Prostate gland (tissue), 2 donors: ENCODE data around the gene TYMS. TPM values are rescaled to one million over a fixed set of nuclear protein-coding genes. Genes with fewer than 3 reads are reported as not detected.

Experiments
- DNase-seq: peaks from one replicate; pipeline ENCODE4 v3.0.0-alpha.2; 2019; ENCODE audit warnings: low spot score
- H3K27ac ChIP-seq, 2 donors: fragments of 200-600 bp; sonication (generic); 2 replicates each; pipeline ENCODE4 v1.5.1; 2017 to 2019
- H3K27me3 ChIP-seq: fragments of 200-600 bp; sonication (generic); replicated peaks from 2 replicates; pipeline ENCODE4 v1.5.1; 2019; ENCODE audit not compliant: insufficient read depth
- H3K36me3 ChIP-seq, 2 donors: fragments of 200-600 bp; sonication (generic); 1 replicate in 1 of 2; 2 replicates in 1 of 2; pipeline versions ENCODE4 v1.5.1 to v1.8.1; 2017 to 2019
- H3K4me1 ChIP-seq: fragments of 200-600 bp; sonication (generic); replicated peaks from 2 replicates; pipeline ENCODE4 v1.5.1; 2019
- H3K4me3 ChIP-seq, 2 donors: fragments of 200-600 bp; sonication (generic); 2 replicates each; pipeline ENCODE4 v1.5.1; 2017 to 2019
- H3K9me3 ChIP-seq: fragments of 200-600 bp; sonication (generic); 2 replicates; pipeline ENCODE4 v1.5.1; 2017
- CTCF ChIP-seq, 4 experiments: fragments of 200-600 bp in 2 of 4; fragments of 450-650 bp in 2 of 4; sonication (generic) in 2 of 4; IDR thresholded peaks; 1 replicate in 3 of 4; 2 replicates in 1 of 4; pipeline ENCODE4 v1.5.1; 2016 to 2019; ENCODE audit warnings: antibody characterized with exemption in 4 of 4, mild to moderate bottlenecking in 2 of 4, moderate library complexity in 2 of 4
- POLR2A ChIP-seq: fragments of 450-650 bp; IDR thresholded peaks from one replicate; pipeline ENCODE4 v1.6.1; 2016; ENCODE audit warnings: antibody characterized with exemption, mild to moderate bottlenecking
- POLR2AphosphoS5 ChIP-seq: sonication (generic); formaldehyde crosslinking; IDR thresholded peaks from one replicate; pipeline ENCODE4 v1.6.1; 2017; ENCODE audit warnings: antibody characterized with exemption
- WGBS: methylation state at CpG from one replicate; pipeline ENCODE4 v1.1.5; 2018; 5-methylcytosine and 5-hydroxymethylcytosine counted together
- intact Hi-C: fragments of 100-400 bp; cut with DNase I; formaldehyde crosslinking; loops from one replicate; pipeline ENCODE4 v1.14.2; 2022
- total RNA-seq, 2 donors: library from RNA; depleted of rRNA; stranded (reverse); fragments of >200 nt; gene quantifications; one replicate each; pipeline ENCODE4 v1.1.0, GENCODE V29; 2016

The TYMS gene
- total RNA-seq, 2 donors from 2014 or later = 8.2 to 9.6 TPM

- WGBS = 85% methylated on average over 6 of the region's 6 CpGs
- Histone ChIP-seq H3K27ac (no peak overlapping the region), H3K9me3 (no peaks in the 10 kb centered on the region), H3K36me3 (no peaks in the 10 kb centered on the region), H3K27me3 (no peaks in the 10 kb centered on the region), H3K4me3 (no peak overlapping the region), H3K4me1 (no peaks in the 10 kb centered on the region)
- DNase-seq = no peak
- intact Hi-C loops = no loop called here
- TF ChIP-seq POLR2AphosphoS5 = no peak
- TF ChIP-seq POLR2A = no peak
- TF ChIP-seq CTCF (IDR thresholded peaks at IDR 0.05) = no peak
Measured at GRCh38 chr18:692824-693223, 35.4 kb downstream of the TYMS start.

- WGBS = 37% methylated on average over 8 of the region's 8 CpGs
- Histone ChIP-seq H3K27me3 (no peaks in the 10 kb centered on the region), H3K27ac (no peak overlapping the region), H3K9me3 (no peaks in the 10 kb centered on the region), H3K4me3 (no peak overlapping the region), H3K36me3 (no peaks in the 10 kb centered on the region), H3K4me1 (no peaks in the 10 kb centered on the region)
- intact Hi-C loops = no loop called here
- DNase-seq = no peak
- no peak for TF ChIP-seq CTCF (IDR thresholded peaks at IDR 0.05)
- no peak for TF ChIP-seq POLR2AphosphoS5
- TF ChIP-seq POLR2A = no peak
Measured at GRCh38 chr18:693466-694187, 36.2 kb downstream of the TYMS start.

- intact Hi-C loops = no loop called here
- H3K4me1 ChIP-seq = no peaks in the 10 kb centered on the region
- no peaks in the 10 kb centered on the region for H3K27me3 ChIP-seq
- no peak for TF ChIP-seq POLR2AphosphoS5
- no peak for TF ChIP-seq CTCF (IDR thresholded peaks at IDR 0.05)
- no peak for TF ChIP-seq POLR2A
- no peak overlapping the region for H3K4me3 ChIP-seq
- 96% methylated on average over 4 of the region's 4 CpGs for WGBS
- no peaks in the 10 kb centered on the region for H3K9me3 ChIP-seq
- no peak overlapping the region for H3K27ac ChIP-seq
- no peaks in the 10 kb centered on the region for H3K36me3 ChIP-seq
- DNase-seq = no peak
Measured at GRCh38 chr18:697012-697411, 39.6 kb downstream of the TYMS start.

- H3K27ac ChIP-seq = no peak overlapping the region
- H3K4me1 ChIP-seq = no peaks in the 10 kb centered on the region
- no peaks in the 10 kb centered on the region for H3K36me3 ChIP-seq
- 63% methylated on average over 10 of the region's 10 CpGs for WGBS
- H3K27me3 ChIP-seq = no peaks in the 10 kb centered on the region
- no peaks in the 10 kb centered on the region for H3K9me3 ChIP-seq
- TF ChIP-seq POLR2A = no peak
- TF ChIP-seq POLR2AphosphoS5 = no peak
- TF ChIP-seq CTCF (IDR thresholded peaks at IDR 0.05) = no peak
- intact Hi-C loops = no loop called here
- no peak overlapping the region for H3K4me3 ChIP-seq
- DNase-seq = no peak
Measured at GRCh38 chr18:697800-698199, 40.3 kb downstream of the TYMS start.
